ENCODE results near the gene TMEM131. TPM values are rescaled to one million over a fixed set of nuclear protein-coding genes. Genes with fewer than 3 reads are reported as not detected.

TMEM131 gene
- total RNA-seq, 3 donors from 2014 or later, result 58.3 to 110 (median 67.7) TPM

DNA sequence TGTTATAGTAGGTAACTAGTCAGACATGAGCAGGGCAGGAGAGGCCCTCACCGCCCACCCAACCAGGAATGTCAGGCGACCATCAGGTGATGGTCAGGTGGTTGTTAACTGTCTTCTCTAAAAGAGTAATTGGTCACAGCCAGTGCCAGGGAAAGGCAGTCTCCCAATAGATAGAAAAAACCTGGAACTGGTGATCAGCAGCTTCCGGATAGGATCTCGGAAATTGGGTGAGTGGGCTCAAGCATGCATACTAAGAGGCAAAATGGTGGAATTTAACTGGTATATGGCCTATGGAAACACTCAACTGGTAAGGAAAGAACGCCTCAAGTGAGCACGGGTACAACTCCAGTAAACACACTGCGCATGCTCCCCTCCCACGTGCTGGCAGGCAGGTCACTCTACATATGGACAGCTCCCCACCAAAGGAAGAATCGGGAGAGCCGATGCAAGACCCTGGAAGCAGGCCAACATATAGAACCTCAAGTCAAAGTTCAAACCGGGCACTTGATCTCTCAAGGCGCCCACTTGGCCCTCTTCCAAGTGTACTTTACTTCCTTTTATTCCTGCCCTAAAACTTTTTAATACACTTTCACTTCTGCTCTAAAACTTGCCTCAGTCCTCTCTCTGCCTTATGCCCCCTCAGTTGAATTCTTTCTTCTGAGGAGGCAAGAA, 43.5 kb upstream of the TMEM131 start:
- DNase-seq, result peak in 2 of 3 donors; percentile 63 to 88
- intact Hi-C loops (cut with DNase I, micrococcal nuclease), result no loop called here
- peak; percentile 68 for ATAC-seq

DNA sequence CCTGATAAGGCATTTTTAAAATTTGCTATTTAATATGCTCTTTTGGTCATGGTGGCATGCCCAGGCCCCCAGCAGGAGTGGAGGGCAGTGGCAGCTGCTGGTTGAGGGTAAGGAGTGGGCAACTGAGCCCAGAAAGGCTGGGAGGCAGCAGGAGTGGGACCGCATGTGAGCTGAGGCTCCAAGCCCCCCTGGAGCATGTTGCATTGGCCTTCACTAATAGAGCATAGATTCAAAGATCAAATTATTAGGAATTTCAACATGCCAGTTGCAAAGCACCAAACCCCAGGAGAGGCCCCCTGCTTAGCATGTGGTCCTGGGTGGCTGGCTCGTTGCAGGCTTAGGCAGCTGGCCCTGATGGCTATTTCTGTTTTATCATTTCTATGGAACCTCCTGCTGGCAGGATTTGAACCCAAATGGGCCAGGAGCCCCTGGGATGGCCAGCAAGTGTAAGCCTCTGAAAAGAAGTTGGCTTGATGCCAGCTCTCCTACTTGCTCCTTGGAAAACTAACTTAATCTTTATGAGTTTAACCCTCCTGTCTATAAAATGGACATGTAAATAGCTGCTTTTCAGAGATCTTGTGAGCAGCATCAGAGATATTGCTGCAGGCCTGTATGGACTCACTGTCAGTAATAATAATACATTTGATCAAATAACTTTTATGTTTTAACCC, 42.1 kb upstream of the TMEM131 start:
- H3K4me3 ChIP-seq, result no peak overlapping the region
- intact Hi-C loops (cut with DNase I, micrococcal nuclease), result no loop called here
- H3K36me3 ChIP-seq (ENCODE audit: low read depth), result no peaks in the 10 kb centered on the region
- ATAC-seq (no peak), DNase-seq (no peak)
- no peaks in the 10 kb centered on the region for H3K9me3 ChIP-seq
- H3K4me1 ChIP-seq (ENCODE audit: low read depth), result peaks cover 36% of the 10 kb centered on the region
- TF ChIP-seq, protein P1, sequence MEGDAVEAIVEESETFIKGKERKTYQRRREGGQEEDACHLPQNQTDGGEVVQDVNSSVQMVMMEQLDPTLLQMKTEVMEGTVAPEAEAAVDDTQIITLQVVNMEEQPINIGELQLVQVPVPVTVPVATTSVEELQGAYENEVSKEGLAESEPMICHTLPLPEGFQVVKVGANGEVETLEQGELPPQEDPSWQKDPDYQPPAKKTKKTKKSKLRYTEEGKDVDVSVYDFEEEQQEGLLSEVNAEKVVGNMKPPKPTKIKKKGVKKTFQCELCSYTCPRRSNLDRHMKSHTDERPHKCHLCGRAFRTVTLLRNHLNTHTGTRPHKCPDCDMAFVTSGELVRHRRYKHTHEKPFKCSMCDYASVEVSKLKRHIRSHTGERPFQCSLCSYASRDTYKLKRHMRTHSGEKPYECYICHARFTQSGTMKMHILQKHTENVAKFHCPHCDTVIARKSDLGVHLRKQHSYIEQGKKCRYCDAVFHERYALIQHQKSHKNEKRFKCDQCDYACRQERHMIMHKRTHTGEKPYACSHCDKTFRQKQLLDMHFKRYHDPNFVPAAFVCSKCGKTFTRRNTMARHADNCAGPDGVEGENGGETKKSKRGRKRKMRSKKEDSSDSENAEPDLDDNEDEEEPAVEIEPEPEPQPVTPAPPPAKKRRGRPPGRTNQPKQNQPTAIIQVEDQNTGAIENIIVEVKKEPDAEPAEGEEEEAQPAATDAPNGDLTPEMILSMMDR (IDR thresholded peaks at IDR 0.05), result no peak

More for the DNA sequence above, 43.5 kb upstream of the TMEM131 start:
- no peaks in the 10 kb centered on the region for H3K9me3 ChIP-seq
- no peaks in the 10 kb centered on the region for H3K36me3 ChIP-seq (ENCODE audit: low read depth)
- peaks cover 36% of the 10 kb centered on the region for H3K4me1 ChIP-seq (ENCODE audit: low read depth)
- TF ChIP-seq, protein P1 (IDR thresholded peaks at IDR 0.05), result no peak
- no peak overlapping the region for H3K4me3 ChIP-seq

DNA sequence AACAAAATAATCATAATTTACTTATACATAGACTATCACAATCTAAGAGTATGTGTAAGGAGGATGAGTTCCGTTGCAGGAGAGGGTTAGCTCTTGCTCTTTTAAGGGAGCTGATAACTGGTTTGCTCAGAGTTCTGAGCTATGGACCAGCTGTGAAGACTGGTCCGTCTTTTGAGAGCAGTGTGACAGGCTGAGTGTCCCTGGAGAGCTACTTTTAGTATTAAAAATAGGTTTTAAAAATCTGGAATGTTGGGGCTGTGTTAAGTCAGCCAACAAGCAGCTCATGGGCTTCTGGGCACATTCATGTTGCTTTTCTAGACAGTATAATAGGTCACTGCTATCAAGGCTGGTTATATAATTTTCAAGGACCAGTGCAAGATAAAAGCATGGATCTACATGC, 41.5 kb upstream of the TMEM131 start:
- Histone ChIP-seq H3K36me3 (ENCODE audit: low read depth) (no peaks in the 10 kb centered on the region), H3K4me3 (no peak overlapping the region), H3K9me3 (no peaks in the 10 kb centered on the region), H3K4me1 (ENCODE audit: low read depth) (peaks cover 36% of the 10 kb centered on the region)
- no peak for DNase-seq
- intact Hi-C loops (cut with DNase I, micrococcal nuclease), result no loop called here
- ATAC-seq, result no peak
- TF ChIP-seq, protein P1 (IDR thresholded peaks at IDR 0.05), result no peak

DNA sequence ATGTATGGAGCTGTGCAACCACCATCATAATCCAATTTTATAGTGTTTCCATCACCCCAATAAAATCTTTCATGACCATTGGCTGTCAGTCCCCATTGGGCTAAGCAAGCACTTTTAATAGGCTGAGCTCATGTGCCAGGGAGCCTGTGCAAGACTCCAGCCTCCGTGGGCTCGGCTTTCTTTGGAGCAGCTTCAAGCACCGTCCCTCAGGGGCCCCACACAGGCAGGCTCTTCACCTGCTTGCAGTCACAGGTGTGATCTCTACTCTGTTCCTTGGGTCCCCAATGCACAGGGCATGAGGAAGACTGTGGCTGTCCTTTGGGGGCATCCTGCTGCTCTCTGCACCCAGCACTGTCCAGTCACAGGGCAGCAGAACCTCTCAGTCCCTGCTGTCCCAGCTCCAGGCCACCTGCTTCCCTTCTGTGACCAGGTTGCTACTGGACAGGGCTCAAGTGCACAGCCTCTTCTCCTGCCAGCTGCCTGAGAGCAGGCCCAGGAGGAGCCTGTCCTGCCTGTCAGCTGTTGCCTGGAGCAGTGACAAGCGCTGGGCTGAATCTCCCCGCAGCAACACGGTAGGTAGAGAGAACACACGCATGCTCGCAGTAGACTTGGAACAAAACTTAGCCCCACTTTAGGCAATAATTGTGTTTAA, 40.7 kb upstream of the TMEM131 start:
- ATAC-seq, result peak; percentile 77
- Histone ChIP-seq H3K4me1 (ENCODE audit: low read depth) (peaks cover 36% of the 10 kb centered on the region), H3K9me3 (no peaks in the 10 kb centered on the region), H3K4me3 (no peak overlapping the region), H3K36me3 (ENCODE audit: low read depth) (no peaks in the 10 kb centered on the region)
- intact Hi-C loops (cut with DNase I, micrococcal nuclease), result no loop called here
- TF ChIP-seq, protein P1 (IDR thresholded peaks at IDR 0.05), result no peak
- DNase-seq, result peak in 1 of 3 donors; percentile 62

DNA sequence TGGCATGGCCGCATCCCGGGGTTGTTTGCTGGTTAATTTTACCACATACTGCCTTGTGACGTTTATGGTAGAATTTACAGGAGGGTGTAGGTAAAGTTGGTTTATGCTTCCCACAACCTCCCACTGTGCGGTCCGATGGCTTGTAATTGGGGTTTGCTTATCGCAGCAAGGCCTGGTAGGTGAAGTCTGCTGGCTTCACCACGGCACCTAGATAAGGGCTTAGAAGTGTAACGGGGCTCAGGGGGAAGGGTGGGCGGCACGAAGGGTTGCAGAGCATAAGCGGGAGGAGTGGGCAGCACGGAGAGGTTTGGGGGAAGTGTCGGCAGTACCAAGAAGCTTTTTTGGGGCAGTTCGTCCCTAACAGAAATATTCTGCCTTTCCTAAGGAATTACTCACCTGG, 39.0 kb upstream of the TMEM131 start:
- ATAC-seq (no peak), DNase-seq (no peak)
- Histone ChIP-seq H3K9me3 (no peaks in the 10 kb centered on the region), H3K4me3 (no peak overlapping the region), H3K4me1 (ENCODE audit: low read depth) (peaks cover 29% of the 10 kb centered on the region), H3K36me3 (ENCODE audit: low read depth) (no peaks in the 10 kb centered on the region)
- TF ChIP-seq, protein P1 (IDR thresholded peaks at IDR 0.05), result no peak
- intact Hi-C loops (cut with DNase I, micrococcal nuclease), result no loop called here
